Thoracic aorta endothelial cell (primary cell): ENCODE results near the gene ITPR2. TPM values are rescaled to one million over a fixed set of nuclear protein-coding genes. Genes with fewer than 3 reads are reported as not detected.

Experiments
- small RNA-seq: library from RNA; depleted of rRNA; stranded (forward); fragments of <200 nt; gene quantifications from one replicate; pipeline ENCODE3, GENCODE V24; 2012
- total RNA-seq: library from RNA; depleted of rRNA; stranded (reverse); fragments of >200 nt; gene quantifications from 2 replicates; pipeline ENCODE4 v1.2.3, GENCODE V29; 2012

ITPR2 gene
- 111 and 123 TPM in 2 replicates for total RNA-seq

GRCh38 chr12:26832822-26833742 is at the start of gene ITPR2:
TSS of gene ITPR2 (minus strand) at chr12:26833194. CDS start at chr12:26832781, 413 bp downstream.

Small RNA genes within 50 kb of the gene (small RNA-seq; reads per million reads assigned to genes)
- gene RNA5SP354, result not detected

Other genes starting within 250 kb of the ITPR2 start
- 73.0 and 79.8 TPM in 2 replicates for gene INTS13, start 104.8 kb upstream of the ITPR2 start, total RNA-seq
- gene FGFR1OP2, start 105.3 kb upstream of the ITPR2 start, total RNA-seq, result 85.8 and 98.9 TPM in 2 replicates
- gene TM7SF3, start 181.2 kb upstream of the ITPR2 start, total RNA-seq, result 92.8 and 109 TPM in 2 replicates
- 56.8 and 78.4 TPM in 2 replicates for gene MED21, start 189.4 kb upstream of the ITPR2 start, total RNA-seq
- gene C12orf71, start 249.4 kb upstream of the ITPR2 start, total RNA-seq, result not detected in 2 replicates